ENCODE measurements around the gene SOWAHC.
"Not testable (repeated sequence)": the region's sequence is repeated elsewhere in the genome, so short reads cannot be mapped to it uniquely, and the experiment has no call there.

Gene SOWAHC

GRCh38 chr2:109615637-109616144 is 1.5 kb downstream of the SOWAHC start:
- DNase-seq: no peak

GRCh38 chr2:109616184-109616583 is 2.0 kb downstream of the SOWAHC start:
- no peak for DNase-seq

GRCh38 chr2:109619032-109619615 is 5.0 kb downstream of the SOWAHC start:
- DNase-seq: no peak

GRCh38 chr2:109623297-109623696 is 9.1 kb downstream of the SOWAHC start:
- no peak for DNase-seq

GRCh38 chr2:109623923-109624322 is 9.8 kb downstream of the SOWAHC start:
- no peak for DNase-seq

- no peak for DNase-seq
Measured at GRCh38 chr2:109624339-109624738, 10.2 kb downstream of the SOWAHC start.

GRCh38 chr2:109628321-109628720 is 14.2 kb downstream of the SOWAHC start:
- not testable (repeated sequence) for DNase-seq

- no peak for DNase-seq
Measured at GRCh38 chr2:109629867-109630266, 15.7 kb downstream of the SOWAHC start.

- DNase-seq: no peak
Measured at GRCh38 chr2:109630441-109631430, 16.6 kb downstream of the SOWAHC start.

- DNase-seq: no peak
Measured at GRCh38 chr2:109631741-109632140, 17.6 kb downstream of the SOWAHC start.

GRCh38 chr2:109632158-109632789 is 18.1 kb downstream of the SOWAHC start:
- DNase-seq: no peak

- no peak for DNase-seq
Measured at GRCh38 chr2:109633284-109633961, 19.3 kb downstream of the SOWAHC start.

- DNase-seq: no peak
Measured at GRCh38 chr2:109635426-109636304, 21.5 kb downstream of the SOWAHC start.

GRCh38 chr2:109636317-109636716 is 22.2 kb downstream of the SOWAHC start:
- no peak for DNase-seq

- DNase-seq: peak; percentile 70
Measured at GRCh38 chr2:109637749-109638570, 23.8 kb downstream of the SOWAHC start.

GRCh38 chr2:109638795-109639194 is 24.6 kb downstream of the SOWAHC start:
- peak; percentile 67 for DNase-seq

- not testable (repeated sequence) for DNase-seq
Measured at GRCh38 chr2:109640000-109640399, 25.8 kb downstream of the SOWAHC start.

- DNase-seq: peak; percentile 88
Measured at GRCh38 chr2:109644571-109645275, 30.6 kb downstream of the SOWAHC start.

GRCh38 chr2:109645412-109646184 is 31.4 kb downstream of the SOWAHC start:
- no peak for DNase-seq

All from NCI-H345 (cell line).